ENCODE measurements around the gene TLR1. TPM values are rescaled to one million over a fixed set of nuclear protein-coding genes. Genes with fewer than 3 reads are reported as not detected.

TLR1 gene
- polyA plus RNA-seq, 1 experiment: 0.05 TPM

DNA sequence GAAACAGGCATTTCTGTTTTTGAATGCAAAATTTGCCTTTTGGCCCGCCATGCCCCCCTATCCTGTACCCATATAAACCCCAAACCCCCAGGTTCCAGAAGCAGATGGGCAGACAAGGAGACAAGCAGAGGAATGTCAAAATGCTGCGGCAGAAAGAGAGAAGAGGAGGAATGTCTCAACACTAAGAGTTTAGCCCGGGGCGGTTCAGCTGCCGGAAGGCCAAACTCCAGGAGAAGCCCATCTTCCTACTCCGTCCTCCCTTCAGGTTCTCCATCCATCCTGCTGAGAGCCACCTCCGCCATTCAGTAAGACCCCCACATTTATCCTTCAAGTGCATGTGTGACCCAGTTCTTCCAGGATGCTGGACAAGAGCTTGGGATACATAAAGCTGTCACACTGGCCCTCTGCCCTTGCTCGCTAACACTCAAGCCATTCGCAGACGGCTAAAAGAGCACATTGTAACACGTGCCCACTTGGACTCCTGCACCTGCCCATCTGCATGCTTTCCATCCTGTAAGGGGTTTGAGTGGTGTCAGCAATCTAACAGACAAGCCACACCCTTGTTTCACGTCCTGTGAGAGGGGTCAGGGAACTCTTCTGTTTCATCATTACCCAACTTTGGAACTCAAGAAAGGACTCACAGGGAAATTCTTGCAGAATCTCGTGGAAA lies 53.1 kb downstream of the TLR1 start:
- CTCF ChIA-PET: no interaction called here

GRCh38 chr4:38749336-38749735 lies 55.3 kb downstream of the TLR1 start:
- POLR2A ChIA-PET: no interaction called here
- TF ChIP-seq, protein P1, sequence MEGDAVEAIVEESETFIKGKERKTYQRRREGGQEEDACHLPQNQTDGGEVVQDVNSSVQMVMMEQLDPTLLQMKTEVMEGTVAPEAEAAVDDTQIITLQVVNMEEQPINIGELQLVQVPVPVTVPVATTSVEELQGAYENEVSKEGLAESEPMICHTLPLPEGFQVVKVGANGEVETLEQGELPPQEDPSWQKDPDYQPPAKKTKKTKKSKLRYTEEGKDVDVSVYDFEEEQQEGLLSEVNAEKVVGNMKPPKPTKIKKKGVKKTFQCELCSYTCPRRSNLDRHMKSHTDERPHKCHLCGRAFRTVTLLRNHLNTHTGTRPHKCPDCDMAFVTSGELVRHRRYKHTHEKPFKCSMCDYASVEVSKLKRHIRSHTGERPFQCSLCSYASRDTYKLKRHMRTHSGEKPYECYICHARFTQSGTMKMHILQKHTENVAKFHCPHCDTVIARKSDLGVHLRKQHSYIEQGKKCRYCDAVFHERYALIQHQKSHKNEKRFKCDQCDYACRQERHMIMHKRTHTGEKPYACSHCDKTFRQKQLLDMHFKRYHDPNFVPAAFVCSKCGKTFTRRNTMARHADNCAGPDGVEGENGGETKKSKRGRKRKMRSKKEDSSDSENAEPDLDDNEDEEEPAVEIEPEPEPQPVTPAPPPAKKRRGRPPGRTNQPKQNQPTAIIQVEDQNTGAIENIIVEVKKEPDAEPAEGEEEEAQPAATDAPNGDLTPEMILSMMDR (IDR thresholded peaks at IDR 0.05; ENCODE audit: insufficient read depth, low read depth, low read length): no peak
- H3K27me3 ChIP-seq (ENCODE audit: control insufficient read depth, insufficient read depth, low read length): no peaks in the 10 kb centered on the region; the same call in 1 of the 2 replicates
- CTCF ChIA-PET: no interaction called here
- DNase-seq (ENCODE audit: low read depth): no peak
- H3K36me3 ChIP-seq (ENCODE audit: control insufficient read depth, insufficient read depth, low read length): no peaks in the 10 kb centered on the region
- H3K4me3 ChIP-seq (ENCODE audit: low read depth, low read length): no peak overlapping the region

More for the DNA sequence above, 53.1 kb downstream of the TLR1 start:
- POLR2A ChIA-PET: no interaction called here
- H3K4me3 ChIP-seq (ENCODE audit: low read depth, low read length): no peak overlapping the region
- no peaks in the 10 kb centered on the region for H3K27me3 ChIP-seq (ENCODE audit: control insufficient read depth, insufficient read depth, low read length)
- TF ChIP-seq, protein P1 (IDR thresholded peaks at IDR 0.05; ENCODE audit: insufficient read depth, low read depth, low read length): no peak
- no peaks in the 10 kb centered on the region for H3K36me3 ChIP-seq (ENCODE audit: control insufficient read depth, insufficient read depth, low read length)
- no peak for DNase-seq (ENCODE audit: low read depth)

- H3K4me3 ChIP-seq (ENCODE audit: low read depth, low read length): no peak overlapping the region
- TF ChIP-seq, protein P1 (IDR thresholded peaks at IDR 0.05; ENCODE audit: insufficient read depth, low read depth, low read length): no peak
- no peak for DNase-seq (ENCODE audit: low read depth)
- ChIA-PET POLR2A (no interaction called here), CTCF (no interaction called here)
- no peaks in the 10 kb centered on the region; the same call in 1 of the 2 replicates for H3K27me3 ChIP-seq (ENCODE audit: control insufficient read depth, insufficient read depth, low read length)
- no peaks in the 10 kb centered on the region for H3K36me3 ChIP-seq (ENCODE audit: control insufficient read depth, insufficient read depth, low read length)
These were observed 57.0 kb downstream of the TLR1 start for GRCh38 chr4:38747629-38748028.

Small RNA genes lying within 50 kb of the gene (small RNA-seq; reads per million reads assigned to genes)
- gene RNA5SP158 (ENCODE audit: insufficient read length, low read depth, low replicate concordance): not detected

Other genes with a start within 250 kb of the TLR1 start
- 11.4 and 11.7 TPM in 2 replicates for gene KLF3, start 140.6 kb downstream of the TLR1 start, polyA plus RNA-seq (2011; rRNA removed)
- not detected in 2 replicates for gene TLR10, start 21.8 kb downstream of the TLR1 start, polyA plus RNA-seq (2011; rRNA removed)
- gene TLR6, start 52.0 kb upstream of the TLR1 start, polyA plus RNA-seq (2011; rRNA removed): 0.27 and 0.70 TPM in 2 replicates
- 184 and 222 TPM in 2 replicates for gene FAM114A1, start 63.0 kb upstream of the TLR1 start, polyA plus RNA-seq (2011; rRNA removed)
- gene TMEM156, start 227.6 kb upstream of the TLR1 start, polyA plus RNA-seq (2011; rRNA removed): 0.07 and 0.15 TPM in 2 replicates

Data from BJ (cell line).